HG03175 (cell line): Measurements from ENCODE around the gene ANKRD29.
A peak's percentile ranks its signal among the peaks of the same experiment; 100 is the strongest.
"Not testable (repeated sequence)": the region's sequence is repeated elsewhere in the genome, so short reads cannot be mapped to it uniquely, and the experiment has no call there.

Experiments
- ATAC-seq: cut with Tn5 transposase; IDR thresholded peaks from one replicate; pipeline ENCODE4 v1.9.1; 2021; ENCODE audit warnings: mild to moderate bottlenecking, moderate library complexity; ENCODE audit not compliant: unreplicated experiment

The ANKRD29 gene

GRCh38 chr18:23584019-23584983, 78.4 kb downstream of the ANKRD29 start:
- ATAC-seq, result no peak

GRCh38 chr18:23583071-23583865, 79.4 kb downstream of the ANKRD29 start:
- no peak for ATAC-seq

DNA sequence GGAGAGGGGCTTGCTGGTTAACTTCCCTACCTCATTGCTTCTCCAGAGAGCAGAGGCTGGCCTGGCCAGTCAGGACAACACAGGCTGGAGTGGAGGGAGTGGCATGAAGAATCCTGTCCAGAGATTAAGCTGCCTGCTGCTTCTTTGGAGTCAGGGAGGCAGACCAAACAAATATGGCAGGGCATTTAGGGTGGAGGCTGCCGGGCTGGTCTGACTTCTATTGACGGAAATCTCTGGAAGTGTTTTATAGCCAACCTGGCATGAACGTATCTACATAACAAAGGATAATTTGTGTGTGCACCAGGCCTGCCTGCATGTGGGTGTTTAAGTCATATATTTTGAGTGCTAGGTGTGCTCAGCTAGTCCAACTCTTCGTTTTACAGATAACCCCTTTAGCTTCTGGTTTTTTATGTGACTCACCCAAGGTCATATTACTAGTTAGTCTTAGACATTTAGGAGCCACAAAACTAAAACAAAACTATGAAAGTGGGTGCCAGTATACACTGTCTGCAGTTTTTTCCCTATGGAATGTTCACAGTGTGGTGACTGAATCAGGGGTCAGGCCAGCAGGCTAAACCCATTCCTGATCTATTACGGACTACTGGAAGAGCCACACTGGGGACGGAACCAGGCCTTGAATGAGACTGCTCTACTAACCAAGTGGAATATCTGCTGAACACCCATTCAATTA, 81.9 kb downstream of the ANKRD29 start:
- no peak for ATAC-seq

GRCh38 chr18:23578891-23579653, 83.6 kb downstream of the ANKRD29 start:
- no peak for ATAC-seq

DNA sequence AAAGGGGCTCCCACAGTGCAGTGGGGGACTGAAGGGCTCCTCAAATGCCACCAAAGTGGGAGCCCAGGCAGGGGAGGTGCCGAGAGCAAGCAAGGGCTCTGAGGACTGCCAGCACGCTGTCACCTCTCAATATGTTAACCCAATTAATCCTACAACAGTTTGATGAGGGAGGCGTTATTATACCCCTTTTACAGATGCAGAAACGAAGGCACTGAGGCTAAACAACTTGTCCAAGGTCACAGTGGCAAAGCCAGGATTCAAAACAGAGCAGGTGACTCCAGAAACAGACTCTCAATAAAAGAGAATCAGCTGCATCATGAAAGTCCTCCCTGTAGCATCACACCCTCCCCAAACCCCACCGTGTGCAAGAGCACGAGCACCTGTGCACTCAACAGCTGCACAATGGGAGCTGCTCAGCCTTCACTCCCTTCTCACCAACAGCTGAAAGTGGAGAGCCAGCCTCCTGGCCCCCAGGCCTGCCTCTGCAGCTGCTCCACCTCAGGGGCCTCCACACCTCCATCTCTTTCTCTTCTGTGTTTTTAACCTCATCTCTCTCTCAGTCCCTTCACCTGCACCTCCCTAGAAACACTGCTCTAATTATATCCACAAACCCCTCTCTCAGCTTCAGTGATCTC, 84.5 kb downstream of the ANKRD29 start:
- no peak for ATAC-seq

- not testable (repeated sequence) for ATAC-seq
Observed at GRCh38 chr18:23577521-23577920, 85.2 kb downstream of the ANKRD29 start.

GRCh38 chr18:23575309-23575651, 87.4 kb downstream of the ANKRD29 start:
- ATAC-seq, result no peak

DNA sequence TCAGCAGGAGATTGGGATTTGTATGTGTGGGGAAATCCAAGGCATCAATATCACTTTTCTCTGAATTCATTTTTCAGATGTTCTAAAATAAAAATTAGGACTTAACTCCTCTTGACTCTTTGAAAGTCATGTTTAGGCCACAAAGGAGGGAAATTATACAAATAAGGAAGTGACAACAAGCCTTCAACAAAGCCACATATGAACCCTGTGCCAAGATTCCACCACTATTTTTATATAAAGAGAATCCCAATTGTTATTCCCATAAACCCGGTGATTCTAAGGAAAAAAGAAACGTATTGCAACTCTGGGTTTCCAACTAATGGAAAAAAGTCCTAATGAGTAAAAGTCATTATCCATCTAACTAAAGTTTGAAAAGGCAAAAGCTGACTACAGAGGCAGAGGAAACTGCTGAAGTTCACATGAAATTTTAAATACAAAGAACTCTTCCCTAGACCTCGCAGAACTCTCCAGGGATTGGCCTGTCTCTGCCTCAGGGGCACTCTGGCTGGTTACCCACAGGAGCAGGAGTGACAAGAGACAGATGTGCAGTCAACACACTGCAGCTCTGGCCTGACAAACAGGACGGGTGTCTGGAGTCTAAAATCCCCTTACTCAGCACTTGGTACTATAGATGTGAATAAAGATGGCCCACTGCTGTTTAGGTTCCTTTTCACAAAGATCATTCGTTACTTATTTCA, 88.0 kb downstream of the ANKRD29 start:
- no peak for ATAC-seq

DNA sequence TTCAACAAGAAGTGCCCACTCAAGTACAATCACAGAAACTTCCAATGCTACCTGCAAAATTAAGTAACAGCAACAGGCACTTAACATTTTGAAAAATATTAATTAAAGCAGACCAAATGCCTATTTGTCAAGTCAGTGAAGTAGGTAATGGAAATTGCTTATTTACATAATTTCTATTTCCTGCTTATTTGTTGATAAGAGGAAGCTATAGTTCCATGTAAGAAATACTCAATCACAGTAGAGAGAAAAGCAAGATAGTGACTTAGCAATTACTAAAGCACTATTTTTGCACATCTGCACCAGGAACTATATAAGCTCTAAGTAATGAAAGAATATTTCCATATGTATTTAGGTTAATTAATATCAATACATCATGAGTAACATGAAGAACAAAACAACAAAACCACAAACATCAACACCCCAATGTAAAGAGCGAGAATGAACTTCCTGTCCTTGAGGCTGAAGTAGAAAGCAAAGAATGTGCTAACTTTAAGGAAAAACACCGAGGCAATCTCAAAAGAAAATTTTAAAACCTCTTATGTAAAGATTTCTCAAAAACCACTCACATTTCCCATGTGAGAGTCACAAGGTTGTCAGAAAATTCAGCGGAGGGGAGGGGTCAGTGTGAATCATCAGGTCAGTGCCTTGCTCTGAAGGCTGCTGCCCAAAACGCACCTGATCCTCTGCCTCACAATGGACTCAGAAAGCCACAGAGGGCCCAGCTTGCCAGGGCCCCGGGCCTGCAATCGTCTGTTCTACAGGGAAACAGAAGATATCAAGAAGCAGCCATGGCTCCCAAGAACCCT, 88.9 kb downstream of the ANKRD29 start:
- ATAC-seq, result peak; percentile 57

DNA sequence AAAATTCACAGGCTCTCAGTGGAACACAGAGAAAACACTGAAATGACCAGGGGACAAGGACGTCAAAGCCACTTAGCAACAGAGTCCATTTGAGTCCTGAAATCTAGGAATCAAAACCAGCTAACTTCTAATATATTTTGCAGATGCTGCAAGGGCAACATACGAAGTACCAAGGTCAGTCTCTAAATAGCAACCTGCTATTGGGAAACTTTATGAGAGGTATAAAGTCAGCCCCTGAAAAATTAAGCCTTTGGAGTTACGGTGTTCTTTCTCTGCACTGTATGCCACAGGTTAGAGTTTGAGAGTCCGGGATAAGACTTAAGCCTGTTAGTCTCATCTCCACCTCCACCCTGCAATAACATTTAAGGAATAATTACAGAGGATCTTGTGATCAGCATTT, 89.7 kb downstream of the ANKRD29 start:
- ATAC-seq, result no peak

- ATAC-seq, result no peak
Observed at GRCh38 chr18:23572570-23572969, 90.1 kb downstream of the ANKRD29 start.

DNA sequence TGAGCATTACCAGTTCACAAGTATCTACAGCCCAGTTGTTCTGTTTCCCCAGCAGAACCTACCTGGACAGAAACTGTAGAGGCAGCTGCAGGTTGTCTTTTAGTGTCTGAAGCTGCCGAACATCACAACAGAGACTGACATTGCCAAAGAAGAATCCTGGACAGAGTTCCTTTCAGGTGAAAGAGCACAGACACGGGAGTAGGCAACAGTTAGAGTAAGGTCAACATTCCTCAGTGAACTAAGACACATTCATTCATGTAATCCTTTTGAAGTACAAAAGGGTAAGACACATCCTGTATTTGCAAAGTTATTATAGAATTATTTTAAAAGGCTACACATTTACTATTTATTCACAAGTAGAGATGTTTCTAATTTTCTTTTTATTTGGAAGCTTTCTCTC, 90.7 kb downstream of the ANKRD29 start:
- ATAC-seq, result no peak

- no peak for ATAC-seq
Observed at GRCh38 chr18:23570912-23571504, 91.7 kb downstream of the ANKRD29 start.

- ATAC-seq, result no peak
Observed at GRCh38 chr18:23569299-23570063, 93.2 kb downstream of the ANKRD29 start.

DNA sequence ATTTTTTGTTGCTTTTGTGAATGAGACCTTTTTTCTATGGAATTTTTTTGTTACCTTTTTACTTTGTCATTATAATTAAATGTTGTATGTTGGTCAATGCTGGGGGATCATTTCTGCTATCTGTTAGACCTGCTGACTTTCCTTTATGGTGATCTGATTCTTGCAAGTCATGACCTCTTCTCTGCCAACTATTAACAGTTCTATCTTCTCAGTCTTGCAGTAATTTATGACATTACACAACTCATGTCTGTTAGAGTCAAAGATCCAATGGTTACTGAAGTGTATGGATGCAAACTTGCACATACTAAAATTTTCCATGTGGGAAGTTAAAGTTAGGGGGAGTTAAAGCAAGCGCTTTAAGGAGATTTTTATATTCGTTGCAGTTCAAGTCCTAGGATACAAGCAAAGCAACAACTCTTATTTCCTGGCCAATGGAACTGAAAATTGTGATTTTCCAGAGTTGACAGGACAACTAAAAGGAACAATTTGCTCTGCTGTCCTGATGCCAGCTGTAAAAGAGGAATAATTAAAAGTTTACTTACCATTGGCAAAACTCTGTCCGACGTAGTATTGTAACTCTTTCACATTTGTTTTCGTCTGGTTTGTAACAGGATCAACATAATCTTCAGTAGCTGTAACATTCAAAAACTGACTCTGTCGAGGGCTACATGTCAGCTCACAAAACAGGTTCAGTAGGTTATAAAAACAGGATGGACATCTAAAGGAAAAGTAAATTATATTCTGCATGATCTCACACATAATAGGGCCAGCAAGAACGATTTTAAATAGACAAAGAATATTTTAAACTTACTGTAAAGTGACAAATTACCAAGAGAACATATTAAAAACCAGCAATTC, 94.2 kb downstream of the ANKRD29 start:
- ATAC-seq, result no peak

DNA sequence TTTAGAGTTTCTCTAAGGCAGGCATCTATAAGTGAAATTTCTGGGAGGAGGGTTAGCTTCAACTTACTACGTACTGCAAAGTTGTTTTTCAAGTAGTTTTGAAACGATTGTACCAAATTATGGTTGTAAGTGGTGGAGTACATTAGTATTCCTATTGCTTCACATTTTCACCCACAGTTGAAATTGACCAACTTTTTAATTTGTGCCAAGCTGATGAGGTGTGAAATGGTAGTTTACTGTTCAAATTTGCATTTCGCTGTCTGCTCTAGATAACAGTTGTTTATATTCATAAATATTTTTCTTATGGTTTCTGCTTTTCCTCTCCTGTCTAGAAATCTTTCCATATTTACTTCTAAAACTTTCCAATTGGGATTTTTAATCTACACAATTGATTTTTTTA, 95.0 kb downstream of the ANKRD29 start:
- no peak for ATAC-seq
